ENCODE data around the gene P2RX7.

P2RX7 gene

GRCh38 chr12:121114019-121114639 lies 18.5 kb upstream of the P2RX7 start:
- H3K27me3 Mint-ChIP-seq (ENCODE audit: low read depth, poor library complexity) = peaks cover 20% of the 10 kb centered on the region
- DNase-seq = no peak
- H3K27ac Mint-ChIP-seq = no peak overlapping the region
- no peak overlapping the region for H3K4me3 Mint-ChIP-seq
- H3K36me3 Mint-ChIP-seq (ENCODE audit: low read depth) = no peaks in the 10 kb centered on the region
- H3K4me1 Mint-ChIP-seq = peaks cover 6% of the 10 kb centered on the region
- H3K9me3 Mint-ChIP-seq = no peaks in the 10 kb centered on the region
- no peak for TF ChIP-seq CTCF (IDR thresholded peaks at IDR 0.05)

GRCh38 chr12:121114806-121115205 lies 17.9 kb upstream of the P2RX7 start:
- peaks cover 26% of the 10 kb centered on the region for H3K27me3 Mint-ChIP-seq (ENCODE audit: low read depth, poor library complexity)
- H3K4me3 Mint-ChIP-seq = no peak overlapping the region
- H3K4me1 Mint-ChIP-seq = no peaks in the 10 kb centered on the region
- TF ChIP-seq CTCF (IDR thresholded peaks at IDR 0.05) = no peak
- no peak overlapping the region for H3K27ac Mint-ChIP-seq
- H3K9me3 Mint-ChIP-seq = no peaks in the 10 kb centered on the region
- no peaks in the 10 kb centered on the region for H3K36me3 Mint-ChIP-seq (ENCODE audit: low read depth)
- no peak for DNase-seq

GRCh38 chr12:121115530-121115929 lies 17.1 kb upstream of the P2RX7 start:
- Mint-ChIP-seq H3K27me3 (ENCODE audit: low read depth, poor library complexity) (peaks cover 33% of the 10 kb centered on the region), H3K36me3 (ENCODE audit: low read depth) (no peaks in the 10 kb centered on the region), H3K4me1 (no peaks in the 10 kb centered on the region), H3K4me3 (no peak overlapping the region), H3K27ac (no peak overlapping the region), H3K9me3 (no peaks in the 10 kb centered on the region)
- no peak for TF ChIP-seq CTCF (IDR thresholded peaks at IDR 0.05)
- no peak for DNase-seq

GRCh38 chr12:121116318-121117225 lies 16.1 kb upstream of the P2RX7 start:
- Mint-ChIP-seq H3K4me1 (no peaks in the 10 kb centered on the region), H3K36me3 (ENCODE audit: low read depth) (no peaks in the 10 kb centered on the region), H3K27ac (no peak overlapping the region), H3K9me3 (no peaks in the 10 kb centered on the region), H3K4me3 (no peak overlapping the region), H3K27me3 (ENCODE audit: low read depth, poor library complexity) (peaks cover 42% of the 10 kb centered on the region)
- no peak for TF ChIP-seq CTCF (IDR thresholded peaks at IDR 0.05)
- no peak for DNase-seq

- no peak for DNase-seq
These were observed 15.4 kb upstream of the P2RX7 start for GRCh38 chr12:121117226-121117777.

More at GRCh38 chr12:121117226-121117777, 15.4 kb upstream of the P2RX7 start:
- Mint-ChIP-seq H3K27me3 (ENCODE audit: low read depth, poor library complexity) (peaks cover 47% of the 10 kb centered on the region), H3K4me3 (no peak overlapping the region), H3K36me3 (ENCODE audit: low read depth) (no peaks in the 10 kb centered on the region), H3K27ac (no peak overlapping the region), H3K9me3 (no peaks in the 10 kb centered on the region), H3K4me1 (no peaks in the 10 kb centered on the region)
- TF ChIP-seq CTCF (IDR thresholded peaks at IDR 0.05) = no peak
